DOHH2 (cell line): ENCODE results near the gene GALNT2.

Experiments used
- H3F3A ChIP-seq: fragments of 200-600 bp; sonication (generic), shearing (Covaris generic); 2 replicates; pipeline ENCODE4 v1.6.0; 2016; ENCODE audit warnings: antibody characterized with exemption, mild to moderate bottlenecking; ENCODE audit not compliant: control insufficient read depth, insufficient read depth
- H3K27ac ChIP-seq: fragments of 200-600 bp; sonication (generic); 2 replicates; pipeline ENCODE4 v1.5.1; 2014; ENCODE audit warnings: low read depth, mild to moderate bottlenecking, low read length, moderate library complexity
- H3K27me3 ChIP-seq: fragments of 200-600 bp; sonication (generic); 2 replicates; pipeline ENCODE4 v1.6.1; 2014; ENCODE audit warnings: mild to moderate bottlenecking, low read length, mixed read lengths; ENCODE audit not compliant: control insufficient read depth
- H3K36me3 ChIP-seq: fragments of 200-600 bp; sonication (generic); 2 replicates; pipeline ENCODE4 v1.6.1; 2014; ENCODE audit warnings: mild to moderate bottlenecking, low read length, moderate library complexity, mixed read lengths; ENCODE audit not compliant: control insufficient read depth
- H3K4me1 ChIP-seq: fragments of 200-600 bp; sonication (generic); 2 replicates; pipeline ENCODE4 v1.6.1; 2014; ENCODE audit warnings: mild to moderate bottlenecking, low read length, mixed read lengths; ENCODE audit not compliant: control insufficient read depth
- H3K4me2 ChIP-seq: fragments of 200-600 bp; sonication (generic); 2 replicates; pipeline ENCODE4 v1.6.0; 2014; ENCODE audit warnings: mild to moderate bottlenecking, low read length, moderate library complexity
- H3K4me3 ChIP-seq: fragments of 200-600 bp; sonication (generic); 2 replicates; pipeline ENCODE4 v1.5.1; 2014; ENCODE audit warnings: mild to moderate bottlenecking, low read length, mixed read lengths
- H3K79me2 ChIP-seq: fragments of 200-600 bp; sonication (generic); 2 replicates; pipeline ENCODE4 v1.6.1; 2014; ENCODE audit warnings: mild to moderate bottlenecking, low read length, mixed read lengths; ENCODE audit not compliant: control insufficient read depth
- H3K9me2 ChIP-seq: fragments of 200-600 bp; sonication (generic); replicated peaks from 2 replicates; pipeline ENCODE4 v1.6.1; 2014; ENCODE audit warnings: mild to moderate bottlenecking, low read length, mixed read lengths; ENCODE audit not compliant: control insufficient read depth
- H3K9me3 ChIP-seq: fragments of 200-600 bp; sonication (generic); 2 replicates; pipeline ENCODE4 v1.6.1; 2014; ENCODE audit warnings: antibody characterized with exemption, low read length, mixed read lengths; ENCODE audit not compliant: control insufficient read depth, insufficient read depth
- H4K20me1 ChIP-seq: fragments of 200-600 bp; sonication (generic); 2 replicates; pipeline ENCODE4 v1.6.0; 2014; ENCODE audit warnings: low read depth, mild to moderate bottlenecking, antibody characterized with exemption, low read length, moderate library complexity; ENCODE audit not compliant: control insufficient read depth, insufficient read depth
- EZH2phosphoT487 ChIP-seq: fragments of 200-600 bp; sonication (generic); IDR thresholded peaks from 2 replicates; pipeline ENCODE4 v1.6.1; 2017; ENCODE audit warnings: borderline replicate concordance, mild to moderate bottlenecking, antibody characterized with exemption, low read length, moderate library complexity, mixed read lengths
- TF ChIP-seq, protein P1 (sequence below): fragments of 200-600 bp; sonication (generic); IDR thresholded peaks from one replicate; pipeline ENCODE4 v1.5.1; 2014; ENCODE audit warnings: antibody characterized with exemption, mild to moderate bottlenecking, low read depth, low read length; ENCODE audit not compliant: poor library complexity, severe bottlenecking

The GALNT2 gene

DNA sequence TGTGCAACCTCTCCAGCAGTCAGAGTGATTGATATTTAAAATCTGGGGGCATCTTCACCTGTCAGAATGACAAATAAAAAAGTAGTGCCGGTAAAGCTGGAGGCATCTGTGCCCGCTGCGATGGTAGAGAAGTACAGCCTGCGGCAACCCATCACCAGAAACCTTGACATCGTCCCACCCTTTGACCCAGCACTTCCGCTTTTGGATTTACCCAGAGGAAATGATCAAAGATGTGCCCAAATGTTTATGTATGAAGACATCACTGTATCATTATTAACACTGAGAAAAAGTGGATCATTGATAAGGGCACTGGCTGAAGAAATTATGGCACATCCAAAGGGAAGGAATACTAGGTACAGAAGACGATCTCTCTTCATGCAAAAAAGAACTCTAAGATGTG is 263.1 kb downstream of the GALNT2 start:
- Histone ChIP-seq H3K9me3 (no peaks in the 10 kb centered on the region), H3K9me2 (no peaks in the 10 kb centered on the region), H3K36me3 (no peaks in the 10 kb centered on the region), H4K20me1 (no peaks in the 10 kb centered on the region), H3K4me1 (no peaks in the 10 kb centered on the region), H3F3A (no peaks in the 10 kb centered on the region), H3K27me3 (no peaks in the 10 kb centered on the region), H3K79me2 (no peaks in the 10 kb centered on the region), H3K27ac (no peak overlapping the region), H3K4me3 (no peak overlapping the region), H3K4me2 (no peak overlapping the region)
- TF ChIP-seq, protein P1, sequence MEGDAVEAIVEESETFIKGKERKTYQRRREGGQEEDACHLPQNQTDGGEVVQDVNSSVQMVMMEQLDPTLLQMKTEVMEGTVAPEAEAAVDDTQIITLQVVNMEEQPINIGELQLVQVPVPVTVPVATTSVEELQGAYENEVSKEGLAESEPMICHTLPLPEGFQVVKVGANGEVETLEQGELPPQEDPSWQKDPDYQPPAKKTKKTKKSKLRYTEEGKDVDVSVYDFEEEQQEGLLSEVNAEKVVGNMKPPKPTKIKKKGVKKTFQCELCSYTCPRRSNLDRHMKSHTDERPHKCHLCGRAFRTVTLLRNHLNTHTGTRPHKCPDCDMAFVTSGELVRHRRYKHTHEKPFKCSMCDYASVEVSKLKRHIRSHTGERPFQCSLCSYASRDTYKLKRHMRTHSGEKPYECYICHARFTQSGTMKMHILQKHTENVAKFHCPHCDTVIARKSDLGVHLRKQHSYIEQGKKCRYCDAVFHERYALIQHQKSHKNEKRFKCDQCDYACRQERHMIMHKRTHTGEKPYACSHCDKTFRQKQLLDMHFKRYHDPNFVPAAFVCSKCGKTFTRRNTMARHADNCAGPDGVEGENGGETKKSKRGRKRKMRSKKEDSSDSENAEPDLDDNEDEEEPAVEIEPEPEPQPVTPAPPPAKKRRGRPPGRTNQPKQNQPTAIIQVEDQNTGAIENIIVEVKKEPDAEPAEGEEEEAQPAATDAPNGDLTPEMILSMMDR, result no peak
- no peak for TF ChIP-seq EZH2phosphoT487
